ENCODE data around the gene NXPE1.

Gene NXPE1

GRCh38 chr11:114524122-114524521 is 35.6 kb downstream of the NXPE1 start:
- H3K4me1 ChIP-seq (ENCODE audit: insufficient read depth, low read length, severe bottlenecking) = no peaks in the 10 kb centered on the region
- no peaks in the 10 kb centered on the region for H3K36me3 ChIP-seq (ENCODE audit: insufficient read depth, low read length)
- no peak overlapping the region for H3K27ac ChIP-seq (ENCODE audit: low read depth, low read length, poor library complexity, severe bottlenecking)
- no peaks in the 10 kb centered on the region for H3F3A ChIP-seq (ENCODE audit: insufficient read depth, low read length)
- no peaks in the 10 kb centered on the region for H3K9me2 ChIP-seq (ENCODE audit: low read depth, low read length)
- H3K79me2 ChIP-seq (ENCODE audit: insufficient read depth, low read length) = no peaks in the 10 kb centered on the region
- H3K27me3 ChIP-seq (ENCODE audit: insufficient read depth, low read length) = no peaks in the 10 kb centered on the region
- no peak overlapping the region for H2AFZ ChIP-seq (ENCODE audit: low read length)
- no peaks in the 10 kb centered on the region for H4K20me1 ChIP-seq (ENCODE audit: insufficient read depth, low read length)
- H3K9me3 ChIP-seq (ENCODE audit: low read length) = no peaks in the 10 kb centered on the region
- no peak overlapping the region for H3K4me3 ChIP-seq (ENCODE audit: low read depth, low read length, poor library complexity, severe bottlenecking)
- no peak overlapping the region for H3K4me2 ChIP-seq (ENCODE audit: low read length)
- no peak overlapping the region for H3K9ac ChIP-seq (ENCODE audit: low read length)
- TF ChIP-seq CTCF (IDR thresholded peaks at IDR 0.05; ENCODE audit: low read length) (no peak), EZH2 (IDR thresholded peaks at IDR 0.05; ENCODE audit: borderline replicate concordance, low read length) (no peak)

DNA sequence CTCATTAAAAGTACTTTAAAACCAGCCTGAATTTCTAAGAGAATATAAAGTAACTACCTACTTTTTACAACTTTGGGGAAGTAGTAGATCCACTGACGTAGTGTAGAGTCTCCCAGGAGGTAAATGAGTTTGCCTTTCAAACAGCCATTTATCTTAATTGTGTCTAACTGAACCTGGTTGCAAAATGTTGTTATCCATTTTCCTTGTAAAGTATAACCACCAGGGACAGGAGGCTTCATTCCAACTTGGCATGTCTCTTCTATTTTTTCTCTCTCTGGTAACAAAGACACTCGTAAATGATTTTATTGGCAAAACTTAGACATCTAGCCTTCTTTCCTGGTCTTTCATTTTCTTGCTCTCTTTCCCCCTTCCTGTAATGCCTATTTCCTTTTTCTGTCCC is 36.9 kb downstream of the NXPE1 start:
- Histone ChIP-seq H3K27ac (ENCODE audit: low read depth, low read length, poor library complexity, severe bottlenecking) (no peak overlapping the region), H3K4me3 (ENCODE audit: low read depth, low read length, poor library complexity, severe bottlenecking) (no peak overlapping the region), H3K79me2 (ENCODE audit: insufficient read depth, low read length) (no peaks in the 10 kb centered on the region), H3K4me1 (ENCODE audit: insufficient read depth, low read length, severe bottlenecking) (no peaks in the 10 kb centered on the region), H3K9me2 (ENCODE audit: low read depth, low read length) (no peaks in the 10 kb centered on the region), H3K36me3 (ENCODE audit: insufficient read depth, low read length) (no peaks in the 10 kb centered on the region), H3K9me3 (ENCODE audit: low read length) (no peaks in the 10 kb centered on the region), H3F3A (ENCODE audit: insufficient read depth, low read length) (no peaks in the 10 kb centered on the region), H3K4me2 (ENCODE audit: low read length) (no peak overlapping the region), H4K20me1 (ENCODE audit: insufficient read depth, low read length) (no peaks in the 10 kb centered on the region), H2AFZ (ENCODE audit: low read length) (no peak overlapping the region), H3K27me3 (ENCODE audit: insufficient read depth, low read length) (no peaks in the 10 kb centered on the region), H3K9ac (ENCODE audit: low read length) (no peak overlapping the region)
- no peak for TF ChIP-seq EZH2 (IDR thresholded peaks at IDR 0.05; ENCODE audit: borderline replicate concordance, low read length)

- no peaks in the 10 kb centered on the region for H4K20me1 ChIP-seq (ENCODE audit: insufficient read depth, low read length)
- no peak overlapping the region for H2AFZ ChIP-seq (ENCODE audit: low read length)
- no peaks in the 10 kb centered on the region for H3K27me3 ChIP-seq (ENCODE audit: insufficient read depth, low read length)
- H3K4me1 ChIP-seq (ENCODE audit: insufficient read depth, low read length, severe bottlenecking) = no peaks in the 10 kb centered on the region
- no peaks in the 10 kb centered on the region for H3K9me3 ChIP-seq (ENCODE audit: low read length)
- no peak overlapping the region for H3K9ac ChIP-seq (ENCODE audit: low read length)
- no peak overlapping the region for H3K4me2 ChIP-seq (ENCODE audit: low read length)
- no peaks in the 10 kb centered on the region for H3K79me2 ChIP-seq (ENCODE audit: insufficient read depth, low read length)
- no peaks in the 10 kb centered on the region for H3K36me3 ChIP-seq (ENCODE audit: insufficient read depth, low read length)
- H3K27ac ChIP-seq (ENCODE audit: low read depth, low read length, poor library complexity, severe bottlenecking) = no peak overlapping the region
- H3K9me2 ChIP-seq (ENCODE audit: low read depth, low read length) = no peaks in the 10 kb centered on the region
- TF ChIP-seq EZH2 (IDR thresholded peaks at IDR 0.05; ENCODE audit: borderline replicate concordance, low read length) (no peak), CTCF (IDR thresholded peaks at IDR 0.05; ENCODE audit: low read length) (no peak)
- no peaks in the 10 kb centered on the region for H3F3A ChIP-seq (ENCODE audit: insufficient read depth, low read length)
- H3K4me3 ChIP-seq (ENCODE audit: low read depth, low read length, poor library complexity, severe bottlenecking) = no peak overlapping the region
These were observed 48.1 kb downstream of the NXPE1 start for GRCh38 chr11:114511538-114511937.

GRCh38 chr11:114511079-114511478 is 48.6 kb downstream of the NXPE1 start:
- H3K9me3 ChIP-seq (ENCODE audit: low read length) = no peaks in the 10 kb centered on the region
- no peak for TF ChIP-seq CTCF (IDR thresholded peaks at IDR 0.05; ENCODE audit: low read length)
- TF ChIP-seq EZH2 (IDR thresholded peaks at IDR 0.05; ENCODE audit: borderline replicate concordance, low read length) = no peak
- no peaks in the 10 kb centered on the region for H3K36me3 ChIP-seq (ENCODE audit: insufficient read depth, low read length)
- H3K4me3 ChIP-seq (ENCODE audit: low read depth, low read length, poor library complexity, severe bottlenecking) = no peak overlapping the region
- no peaks in the 10 kb centered on the region for H3K9me2 ChIP-seq (ENCODE audit: low read depth, low read length)
- no peaks in the 10 kb centered on the region for H3K79me2 ChIP-seq (ENCODE audit: insufficient read depth, low read length)
- no peak overlapping the region for H3K4me2 ChIP-seq (ENCODE audit: low read length)
- H3F3A ChIP-seq (ENCODE audit: insufficient read depth, low read length) = no peaks in the 10 kb centered on the region
- no peak overlapping the region for H3K9ac ChIP-seq (ENCODE audit: low read length)
- H3K27me3 ChIP-seq (ENCODE audit: insufficient read depth, low read length) = no peaks in the 10 kb centered on the region
- no peak overlapping the region for H3K27ac ChIP-seq (ENCODE audit: low read depth, low read length, poor library complexity, severe bottlenecking)
- H3K4me1 ChIP-seq (ENCODE audit: insufficient read depth, low read length, severe bottlenecking) = no peaks in the 10 kb centered on the region
- no peaks in the 10 kb centered on the region for H4K20me1 ChIP-seq (ENCODE audit: insufficient read depth, low read length)
- H2AFZ ChIP-seq (ENCODE audit: low read length) = no peak overlapping the region

Measured in OCI-LY1 (cell line).